ENCODE data around the gene HIVEP3. TPM values are rescaled to one million over a fixed set of nuclear protein-coding genes. Genes with fewer than 3 reads are reported as not detected.

Gene HIVEP3
- total and polyA plus RNA-seq, 3 donors from 2014 or later = 4.8 to 7.3 (median 7.2) TPM

GRCh38 chr1:41724926-41725325 lies 193.8 kb downstream of the HIVEP3 start:
- intact Hi-C loops (cut with DNase I; ENCODE audit: low total_unique reads) = no loop called here
- Histone ChIP-seq H3K4me3 (no peak overlapping the region), H3K27ac (no peak overlapping the region), H3K9me3 (no peaks in the 10 kb centered on the region), H3K27me3 (no peaks in the 10 kb centered on the region), H3K36me3 (ENCODE audit: low read depth, missing control alignments) (no peaks in the 10 kb centered on the region), H3K4me1 (peaks cover 20% of the 10 kb centered on the region)
- DNase-seq = no peak
- WGBS, 2 donors = 93 to 94% methylated on average over 3 of the region's 3 CpGs
- TF ChIP-seq, protein P1, sequence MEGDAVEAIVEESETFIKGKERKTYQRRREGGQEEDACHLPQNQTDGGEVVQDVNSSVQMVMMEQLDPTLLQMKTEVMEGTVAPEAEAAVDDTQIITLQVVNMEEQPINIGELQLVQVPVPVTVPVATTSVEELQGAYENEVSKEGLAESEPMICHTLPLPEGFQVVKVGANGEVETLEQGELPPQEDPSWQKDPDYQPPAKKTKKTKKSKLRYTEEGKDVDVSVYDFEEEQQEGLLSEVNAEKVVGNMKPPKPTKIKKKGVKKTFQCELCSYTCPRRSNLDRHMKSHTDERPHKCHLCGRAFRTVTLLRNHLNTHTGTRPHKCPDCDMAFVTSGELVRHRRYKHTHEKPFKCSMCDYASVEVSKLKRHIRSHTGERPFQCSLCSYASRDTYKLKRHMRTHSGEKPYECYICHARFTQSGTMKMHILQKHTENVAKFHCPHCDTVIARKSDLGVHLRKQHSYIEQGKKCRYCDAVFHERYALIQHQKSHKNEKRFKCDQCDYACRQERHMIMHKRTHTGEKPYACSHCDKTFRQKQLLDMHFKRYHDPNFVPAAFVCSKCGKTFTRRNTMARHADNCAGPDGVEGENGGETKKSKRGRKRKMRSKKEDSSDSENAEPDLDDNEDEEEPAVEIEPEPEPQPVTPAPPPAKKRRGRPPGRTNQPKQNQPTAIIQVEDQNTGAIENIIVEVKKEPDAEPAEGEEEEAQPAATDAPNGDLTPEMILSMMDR (IDR thresholded peaks at IDR 0.05) = no peak
- TF ChIP-seq POLR2A (IDR thresholded peaks at IDR 0.05) = no peak

DNA sequence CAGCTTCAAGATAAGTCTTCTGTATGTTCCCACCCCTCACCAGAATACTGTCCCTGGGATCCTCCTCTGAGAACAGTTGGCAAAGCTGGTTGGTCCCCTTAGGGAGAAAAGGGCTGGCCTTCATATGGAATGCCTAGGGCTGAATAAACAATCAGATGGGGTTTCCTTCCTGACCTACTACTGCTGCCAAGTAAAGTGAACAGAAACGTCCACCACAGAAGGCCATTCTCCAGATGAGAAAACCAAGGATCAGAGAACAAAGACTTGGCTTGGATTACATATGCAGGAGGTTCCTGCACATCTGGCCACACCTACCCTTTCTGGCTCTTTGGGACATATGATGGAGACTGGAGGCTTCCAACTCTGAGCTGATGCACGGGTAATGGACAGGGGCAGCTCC lies 194.5 kb downstream of the HIVEP3 start:
- Histone ChIP-seq H3K27me3 (no peaks in the 10 kb centered on the region), H3K4me3 (no peak overlapping the region), H3K9me3 (no peaks in the 10 kb centered on the region), H3K36me3 (ENCODE audit: low read depth, missing control alignments) (no peaks in the 10 kb centered on the region), H3K4me1 (peaks cover 20% of the 10 kb centered on the region), H3K27ac (no peak overlapping the region)
- DNase-seq = no peak
- TF ChIP-seq POLR2A (IDR thresholded peaks at IDR 0.05) = no peak
- TF ChIP-seq, protein P1 (IDR thresholded peaks at IDR 0.05) = no peak
- intact Hi-C loops (cut with DNase I; ENCODE audit: low total_unique reads) = no loop called here
- 57 to 77% methylated on average over 2 of the region's 2 CpGs for WGBS, 2 donors

- Histone ChIP-seq H3K4me3 (no peak overlapping the region), H3K36me3 (ENCODE audit: low read depth, missing control alignments) (no peaks in the 10 kb centered on the region), H3K27ac (no peak overlapping the region), H3K9me3 (no peaks in the 10 kb centered on the region), H3K4me1 (peaks cover 20% of the 10 kb centered on the region), H3K27me3 (no peaks in the 10 kb centered on the region)
- WGBS, 2 donors = 69 to 73% methylated on average over 4 of the region's 4 CpGs
- intact Hi-C loops (cut with DNase I; ENCODE audit: low total_unique reads) = no loop called here
- TF ChIP-seq POLR2A (IDR thresholded peaks at IDR 0.05) = no peak
- TF ChIP-seq, protein P1 (IDR thresholded peaks at IDR 0.05) = no peak
- no peak for DNase-seq
Measured at GRCh38 chr1:41723786-41724185, 194.9 kb downstream of the HIVEP3 start.

DNA sequence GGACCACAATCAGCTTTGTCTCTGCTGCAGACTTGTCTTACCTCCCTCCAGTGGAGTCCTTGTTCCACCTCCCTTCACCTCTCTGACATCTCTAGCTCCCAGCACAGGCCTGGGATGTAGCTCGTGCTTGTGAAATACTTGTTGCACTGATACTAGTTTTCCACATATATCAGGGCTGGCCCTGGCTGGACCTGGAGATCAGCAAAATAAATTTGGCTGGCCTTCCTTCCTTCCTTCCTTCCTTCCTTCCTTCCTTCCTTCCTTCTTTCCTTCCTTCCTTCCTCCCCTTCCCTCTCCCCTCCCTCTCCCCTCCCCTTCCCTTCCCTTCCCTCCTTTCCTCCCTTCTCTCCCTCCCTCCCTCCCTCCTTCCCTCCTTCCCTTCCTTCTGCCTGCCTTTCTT lies 196.5 kb downstream of the HIVEP3 start:
- DNase-seq = no peak
- WGBS, 2 donors = 83 to 87% methylated on average over 1 of the region's 1 CpG
- no peaks in the 10 kb centered on the region for H3K36me3 ChIP-seq (ENCODE audit: low read depth, missing control alignments)
- intact Hi-C loops (cut with DNase I; ENCODE audit: low total_unique reads) = no loop called here
- TF ChIP-seq POLR2A (IDR thresholded peaks at IDR 0.05) = no peak
- TF ChIP-seq, protein P1 (IDR thresholded peaks at IDR 0.05) = no peak
- H3K27me3 ChIP-seq = no peaks in the 10 kb centered on the region
- no peaks in the 10 kb centered on the region for H3K9me3 ChIP-seq
- peaks cover 7% of the 10 kb centered on the region for H3K4me1 ChIP-seq
- H3K4me3 ChIP-seq = no peak overlapping the region
- H3K27ac ChIP-seq = no peak overlapping the region

- intact Hi-C loops (cut with DNase I; ENCODE audit: low total_unique reads) = no loop called here
- Histone ChIP-seq H3K4me1 (peaks cover 4% of the 10 kb centered on the region), H3K9me3 (no peaks in the 10 kb centered on the region), H3K27me3 (no peaks in the 10 kb centered on the region), H3K4me3 (no peak overlapping the region), H3K27ac (no peak overlapping the region), H3K36me3 (ENCODE audit: low read depth, missing control alignments) (no peaks in the 10 kb centered on the region)
- no peak for DNase-seq
- WGBS, 2 donors = 91 to 92% methylated on average over 12 of the region's 12 CpGs
- no peak for TF ChIP-seq POLR2A (IDR thresholded peaks at IDR 0.05)
- TF ChIP-seq, protein P1 (IDR thresholded peaks at IDR 0.05) = no peak
Measured at GRCh38 chr1:41720861-41721410, 197.8 kb downstream of the HIVEP3 start.
